CMK (cell line): Measurements from ENCODE around the gene FREM1.

Experiments
- DNase-seq: peaks from one replicate; pipeline ENCODE4 v3.0.0-alpha.2; 2010; ENCODE audit warnings: low read depth

Gene FREM1

DNA sequence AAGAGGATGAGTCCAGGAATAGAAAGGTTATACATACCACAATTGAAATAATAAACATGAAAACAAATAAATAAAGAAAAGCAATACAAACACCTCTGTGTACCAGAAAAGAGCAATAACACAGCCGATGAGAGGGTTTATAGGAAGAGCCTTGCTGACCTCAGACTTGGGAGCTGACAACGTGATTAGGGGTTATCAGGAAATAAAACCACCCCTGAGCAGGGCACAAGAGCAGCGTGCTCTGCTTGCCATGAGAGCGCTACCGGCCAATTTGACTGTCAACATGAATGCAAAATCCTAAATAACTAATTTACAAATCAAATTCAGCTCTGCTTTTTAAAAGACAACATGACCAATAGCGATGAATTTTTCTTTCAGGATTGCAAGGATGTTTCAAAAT, 2.6 kb upstream of the FREM1 start:
- no peak for DNase-seq

DNA sequence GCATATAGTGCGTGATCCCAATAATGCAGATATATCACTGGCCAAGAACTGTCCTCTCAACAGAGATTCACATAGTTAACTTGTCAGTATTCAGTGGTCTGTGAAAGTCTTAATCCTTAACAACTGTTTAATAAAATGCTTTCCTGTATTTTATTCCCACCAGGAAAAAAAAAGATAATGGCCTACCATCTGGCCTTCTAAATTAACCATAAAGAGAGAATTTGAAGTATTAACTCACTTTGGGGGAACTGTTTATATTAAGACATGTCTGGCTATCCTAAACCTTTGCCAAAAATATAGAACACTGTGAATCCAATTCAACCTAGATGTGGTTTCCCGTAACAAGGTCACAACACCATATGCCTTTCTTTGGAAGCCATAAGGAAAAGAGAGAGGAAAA, 818 bp upstream of the FREM1 start:
- no peak for DNase-seq

DNA sequence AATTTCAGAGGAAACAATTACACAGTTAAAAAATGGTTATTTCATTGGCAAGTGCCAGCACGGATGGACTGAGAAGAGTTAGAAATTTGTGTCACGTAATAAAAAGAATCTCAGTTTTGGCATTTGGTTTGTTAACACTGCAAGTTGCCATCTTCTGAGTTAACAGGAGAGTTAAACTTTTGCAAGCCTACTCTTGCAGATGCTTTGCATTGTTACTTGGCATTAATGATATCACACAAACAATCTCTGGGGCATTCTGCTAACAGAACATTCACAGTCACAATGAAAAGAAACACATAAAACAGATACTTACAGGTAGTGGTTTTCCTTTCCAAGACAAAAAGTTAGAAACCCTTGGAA, 647 bp downstream of the FREM1 start:
- no peak for DNase-seq

DNA sequence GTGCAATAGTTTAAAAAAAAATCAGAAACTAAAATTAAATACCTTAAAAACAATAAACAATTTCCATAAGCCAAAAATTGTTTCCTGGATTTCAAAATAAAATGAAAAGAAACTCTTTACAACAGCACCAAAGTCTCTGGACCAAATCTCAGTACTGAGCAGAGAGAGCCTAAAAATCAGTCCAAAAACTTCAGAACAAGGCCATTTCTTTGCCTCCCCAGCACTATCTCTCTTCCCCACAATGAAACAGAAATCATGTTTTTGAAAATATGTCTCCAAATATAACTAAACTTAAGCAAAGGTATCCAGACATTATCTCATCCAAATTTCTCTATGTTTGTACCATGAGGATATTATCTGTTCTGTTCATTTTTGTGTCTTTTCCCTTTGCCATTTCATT, 1.0 kb downstream of the FREM1 start:
- DNase-seq, result no peak

DNA sequence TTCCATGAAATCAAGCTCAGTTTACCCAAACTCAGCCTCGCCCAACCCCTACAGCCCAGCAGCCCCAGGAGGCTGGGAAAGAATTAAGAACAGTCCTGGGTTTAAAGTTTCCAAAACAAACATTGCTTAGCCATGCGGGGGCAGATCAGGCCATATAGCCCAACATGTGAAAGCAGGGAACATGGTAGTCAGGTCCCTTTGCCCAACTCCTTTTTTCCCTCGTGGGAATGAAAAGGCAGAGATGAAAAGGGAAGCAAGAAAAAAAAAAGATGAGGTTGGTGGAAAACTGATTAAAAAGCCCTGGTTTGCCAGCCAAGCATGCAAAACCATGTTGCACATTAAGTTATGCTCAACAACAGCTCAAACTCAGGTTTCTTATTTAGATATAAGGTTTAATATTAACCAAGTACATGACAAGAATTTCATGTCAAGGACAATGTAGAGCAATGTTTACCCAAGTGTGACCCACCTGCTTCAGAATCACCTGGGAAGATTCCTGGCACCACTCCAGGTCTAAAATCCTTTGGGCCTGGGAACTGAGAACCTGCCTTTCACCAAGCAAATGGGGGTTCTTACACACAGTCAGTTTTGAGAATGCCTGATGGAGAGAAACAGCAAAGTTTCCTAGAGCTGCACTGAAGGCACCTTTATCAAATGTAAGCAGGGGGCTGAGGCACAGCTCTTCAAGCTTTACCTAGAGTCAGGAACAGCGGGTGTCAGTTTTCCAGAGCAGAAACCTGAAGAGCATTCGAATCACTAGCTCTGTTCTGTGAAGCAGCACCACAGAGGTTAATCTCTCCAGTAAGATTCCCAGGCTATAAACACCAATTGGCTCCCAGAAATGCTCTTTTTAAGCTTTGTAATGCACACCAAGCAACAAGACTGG, 1.7 kb downstream of the FREM1 start:
- no peak for DNase-seq

DNA sequence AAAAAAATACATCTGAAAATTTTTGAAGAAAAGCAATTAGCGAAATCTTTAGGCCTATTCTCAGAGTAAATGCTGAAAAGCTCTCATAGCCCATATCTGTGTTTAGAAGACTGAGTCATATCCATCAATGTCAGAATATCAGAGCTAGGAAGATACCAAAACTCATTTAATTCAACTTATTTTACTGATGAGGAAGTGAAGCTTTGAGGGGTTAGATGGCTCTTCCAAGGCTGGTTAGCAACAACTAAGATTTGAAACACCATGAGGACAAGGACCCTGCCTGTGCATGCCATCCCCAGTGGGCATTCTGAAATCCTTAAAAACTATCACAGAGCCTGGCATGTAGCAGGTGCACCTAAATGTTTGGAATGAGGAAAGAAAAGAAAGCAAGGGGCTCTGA, 2.5 kb downstream of the FREM1 start:
- no peak for DNase-seq

DNA sequence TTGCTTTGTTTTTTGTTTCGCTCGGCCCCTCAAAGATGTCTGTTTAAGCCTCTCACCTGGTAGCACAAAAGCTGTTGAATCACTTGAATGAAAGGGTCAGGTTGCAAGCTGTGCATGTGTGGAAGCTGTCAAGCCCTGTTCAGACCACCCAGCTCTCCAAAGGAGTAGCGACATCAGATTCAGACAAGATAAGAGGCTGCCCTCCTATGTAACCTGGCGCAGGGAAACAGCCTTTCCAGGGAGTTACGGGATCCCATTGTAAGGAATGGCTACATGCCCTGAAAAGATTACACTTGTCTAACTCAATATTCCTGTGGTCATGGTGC, 2.9 kb downstream of the FREM1 start:
- DNase-seq, result no peak

DNA sequence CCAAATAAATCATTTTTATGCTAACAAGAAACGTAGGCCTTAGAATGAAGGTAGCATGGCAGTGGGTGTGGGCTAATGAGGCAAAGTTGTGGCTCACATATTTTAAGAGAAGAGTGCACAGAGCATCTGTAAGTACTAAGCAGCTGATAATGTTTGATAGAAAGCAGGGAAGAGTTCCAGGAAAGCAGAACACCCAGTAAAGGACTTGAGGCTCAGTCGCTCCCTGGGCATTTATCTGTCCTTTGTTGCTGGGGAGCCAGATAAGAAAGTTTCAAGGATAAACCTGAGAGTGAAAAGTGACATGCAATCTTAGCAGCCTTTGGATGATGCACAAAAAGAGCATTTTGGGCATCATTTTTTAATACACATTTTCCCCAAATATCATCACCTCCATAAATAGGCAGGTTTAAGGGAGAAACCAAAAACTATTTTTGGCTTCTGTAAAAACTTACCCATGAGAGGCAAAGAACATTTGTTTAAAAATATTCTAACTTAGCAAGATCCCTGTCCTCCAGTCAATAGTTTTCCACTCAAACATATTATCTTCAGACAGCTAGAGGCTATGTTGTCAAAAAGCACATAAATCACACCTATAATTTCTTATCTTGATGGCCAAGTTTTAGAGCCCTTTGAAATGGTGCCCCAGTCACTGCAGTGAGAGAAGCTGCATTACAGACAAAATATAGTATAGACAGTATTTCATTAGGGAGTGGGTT, 3.4 kb downstream of the FREM1 start:
- DNase-seq, result no peak

DNA sequence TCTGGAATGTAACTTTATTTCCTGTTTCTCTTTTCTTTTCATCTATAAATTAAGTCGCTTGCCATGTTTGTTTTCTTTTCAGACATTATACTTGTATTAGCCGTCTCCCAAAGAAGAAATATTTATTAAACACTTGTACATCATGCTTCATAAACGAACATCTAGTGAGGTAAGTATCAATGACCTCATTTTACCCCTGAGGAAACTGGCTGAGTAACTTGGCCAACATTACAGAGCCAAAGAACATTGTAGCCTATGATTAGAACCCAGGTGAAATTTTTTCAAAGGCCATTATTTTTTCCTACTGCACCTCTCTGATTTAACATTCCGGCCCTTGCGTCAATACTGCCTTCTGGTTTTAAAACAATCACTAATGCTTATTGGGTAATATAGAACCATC, 4.2 kb downstream of the FREM1 start:
- no peak for DNase-seq

DNA sequence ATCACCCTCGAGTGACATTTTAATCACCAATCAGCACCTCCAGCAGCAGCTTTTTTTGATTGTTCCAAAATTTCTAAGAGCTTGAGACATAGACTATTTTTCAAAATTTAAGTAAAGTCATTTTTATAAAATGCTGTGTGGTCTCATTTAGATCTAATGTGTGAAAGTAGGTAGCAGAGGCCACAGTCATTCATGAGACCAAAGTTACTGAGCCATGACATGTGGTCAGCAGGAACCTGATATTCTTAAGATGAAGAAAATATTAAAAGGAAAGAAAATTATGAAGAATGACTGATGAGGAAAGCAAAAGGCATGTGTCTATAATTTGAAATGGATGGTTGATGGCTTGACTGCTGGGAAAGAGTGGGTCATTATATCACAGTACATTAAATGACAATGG, 7.2 kb downstream of the FREM1 start:
- no peak for DNase-seq

DNA sequence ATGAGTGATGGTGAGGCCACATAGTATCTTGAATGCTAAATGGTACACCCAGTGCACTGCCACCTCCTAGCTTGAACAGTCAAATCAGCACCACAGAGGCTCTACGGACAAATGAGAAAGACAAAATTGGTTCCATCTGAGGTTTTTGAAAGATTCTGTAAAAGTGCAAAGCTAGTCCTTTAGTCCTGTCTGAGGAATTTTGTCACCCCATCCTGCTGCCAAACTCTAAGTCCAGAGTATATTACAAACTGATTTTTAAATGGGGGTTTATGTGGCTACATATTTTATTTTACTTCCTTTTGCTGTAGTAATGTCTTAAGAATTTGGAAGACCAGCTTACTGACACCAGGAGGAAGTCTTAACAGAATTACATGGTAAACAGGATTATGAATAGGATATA, 7.7 kb downstream of the FREM1 start:
- no peak for DNase-seq

DNA sequence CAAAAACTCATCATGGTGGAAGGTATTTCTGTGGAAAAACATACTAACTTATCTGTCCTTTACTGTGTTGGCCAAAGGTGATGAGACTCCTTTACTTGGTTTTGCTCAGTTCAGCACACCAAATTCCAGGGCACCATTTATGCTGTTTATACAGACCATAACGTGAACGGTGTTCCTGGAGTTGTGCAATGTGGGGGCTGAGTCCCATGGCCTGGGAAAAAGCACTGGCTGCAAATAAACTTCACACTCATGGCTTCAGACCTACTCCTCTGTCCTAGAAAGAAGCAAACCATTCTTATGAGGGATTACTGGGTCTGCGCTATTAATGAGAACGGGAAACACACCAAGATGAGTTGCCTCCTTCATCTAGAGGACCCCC, 10.4 kb downstream of the FREM1 start:
- no peak for DNase-seq

DNA sequence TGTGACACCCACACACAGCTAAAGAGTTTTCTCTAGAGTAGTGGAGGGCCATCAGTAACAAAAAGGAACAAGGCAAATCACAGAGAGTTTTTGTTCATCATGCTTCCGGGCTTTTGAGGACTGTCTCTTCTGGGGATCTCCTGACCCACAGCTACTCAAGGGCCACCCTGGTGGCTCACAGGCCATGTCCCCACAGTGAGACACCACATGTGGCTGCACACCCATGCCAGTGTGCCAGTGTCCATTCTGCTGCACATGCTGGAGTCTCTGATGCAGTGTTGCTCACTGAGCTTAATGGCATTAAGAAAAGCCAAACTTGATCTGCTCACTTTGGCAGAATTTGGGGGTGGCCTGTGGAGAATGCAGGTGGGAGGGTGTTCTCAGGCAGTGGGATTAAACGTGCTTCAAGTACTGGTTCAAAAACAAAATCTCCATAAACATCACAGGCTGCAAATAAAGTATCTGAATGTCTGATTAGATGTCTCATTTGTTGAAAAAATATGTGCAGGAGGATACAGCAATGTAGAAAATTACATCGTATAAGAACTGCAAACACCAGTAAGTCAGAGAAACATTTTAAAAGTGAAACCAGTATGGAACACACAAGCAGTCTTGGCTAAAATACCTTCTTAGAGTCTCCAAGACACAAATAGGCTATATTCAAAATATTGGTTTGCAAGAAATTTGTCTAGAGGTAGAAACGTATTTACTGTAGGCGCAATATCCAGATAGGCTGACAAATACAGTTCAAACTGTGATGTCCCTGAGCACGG, 11.0 kb downstream of the FREM1 start:
- no peak for DNase-seq

DNA sequence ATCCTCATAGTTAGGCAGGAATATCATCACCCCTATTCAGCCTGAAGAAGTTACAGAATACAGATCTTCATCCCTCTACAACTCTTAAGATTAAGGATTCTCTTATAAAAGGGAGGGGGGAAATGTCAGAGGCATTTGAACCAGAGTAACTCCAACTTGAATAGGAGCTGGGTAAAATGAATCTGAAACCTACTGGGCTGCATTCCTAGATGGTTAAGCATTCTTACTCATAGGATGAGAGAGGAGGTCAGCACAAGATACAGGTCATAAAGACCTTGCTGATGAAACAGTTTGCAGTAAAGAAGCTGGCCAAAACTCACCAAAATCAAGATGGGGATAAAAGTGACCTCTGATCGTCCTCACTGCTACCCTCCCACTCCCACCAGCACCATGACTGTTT, 14.4 kb downstream of the FREM1 start:
- no peak for DNase-seq

DNA sequence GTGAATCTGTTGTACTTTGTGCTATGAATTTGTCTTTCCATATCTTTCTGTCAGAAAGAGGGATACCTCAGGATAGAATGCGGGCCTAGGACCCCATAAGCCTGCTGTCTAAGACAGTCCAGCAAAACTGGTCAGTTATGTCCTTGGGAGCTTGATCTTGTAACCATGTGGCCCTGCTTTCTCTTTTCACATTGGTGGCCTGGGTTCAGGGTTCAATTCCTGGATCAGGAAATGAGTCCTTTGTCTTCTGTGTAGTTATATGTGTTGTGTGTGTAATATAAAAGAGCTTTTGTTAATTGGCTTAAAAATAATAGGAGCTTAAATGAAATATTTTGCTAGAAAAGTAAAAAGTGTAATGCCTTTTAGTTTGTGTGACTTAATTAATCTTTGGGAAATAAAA, 16.9 kb downstream of the FREM1 start:
- no peak for DNase-seq

DNA sequence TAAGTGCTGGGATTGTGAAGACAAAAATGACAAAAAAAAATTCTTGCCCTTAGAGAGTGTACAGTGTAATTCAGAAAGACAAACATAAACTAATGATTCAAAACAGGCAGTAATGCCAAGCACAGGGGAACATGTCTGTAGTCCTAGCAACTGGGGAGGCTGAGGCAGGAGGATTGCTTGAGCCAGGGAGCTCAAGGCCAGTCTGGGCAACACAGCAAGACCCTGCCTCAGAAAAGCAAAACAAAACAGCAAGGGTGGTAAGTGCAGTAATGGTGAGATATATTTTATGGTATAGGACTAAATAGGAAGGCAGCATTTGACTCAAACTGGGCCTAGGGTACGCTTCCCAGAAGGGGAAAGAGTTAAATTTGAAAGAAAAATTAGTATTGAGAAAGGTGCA, 18.9 kb downstream of the FREM1 start:
- no peak for DNase-seq

DNA sequence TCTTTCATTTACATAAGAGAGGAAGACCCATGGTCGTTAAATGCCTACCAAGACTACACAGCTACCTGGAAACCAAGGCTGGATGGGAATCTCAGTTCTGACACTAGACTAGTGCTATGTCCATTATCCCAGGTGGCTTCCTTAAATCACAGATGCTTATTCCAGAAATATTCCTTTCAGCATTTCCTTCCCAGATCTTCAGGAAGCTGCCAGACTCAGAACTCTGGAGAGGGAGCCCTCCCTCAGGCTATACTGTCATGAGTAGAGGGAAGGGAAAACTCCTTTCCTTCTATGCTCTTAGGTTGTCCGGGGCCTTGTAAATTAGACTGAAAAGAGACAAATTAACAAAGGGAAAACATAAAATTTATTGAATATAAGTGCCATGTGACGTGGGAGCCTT, 20.8 kb downstream of the FREM1 start:
- no peak for DNase-seq

DNA sequence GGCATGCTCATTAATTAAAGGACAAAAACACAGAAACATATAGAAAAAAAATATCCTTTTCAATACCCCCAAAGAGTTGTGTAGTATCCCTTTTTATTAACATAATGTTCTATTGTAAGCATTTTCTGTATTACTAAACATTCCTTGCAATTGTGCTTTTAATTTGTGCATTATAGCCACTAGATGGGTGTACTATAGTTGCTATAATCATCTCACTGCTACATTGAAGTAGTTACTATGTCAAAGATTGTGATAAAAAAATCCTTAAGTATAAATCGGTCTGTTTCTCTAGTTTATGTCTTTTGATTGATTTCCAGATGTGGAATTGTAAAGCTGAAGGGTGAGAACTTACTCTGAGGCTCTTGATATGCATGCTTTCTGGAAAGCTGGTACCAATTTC, 21.4 kb downstream of the FREM1 start:
- no peak for DNase-seq

DNA sequence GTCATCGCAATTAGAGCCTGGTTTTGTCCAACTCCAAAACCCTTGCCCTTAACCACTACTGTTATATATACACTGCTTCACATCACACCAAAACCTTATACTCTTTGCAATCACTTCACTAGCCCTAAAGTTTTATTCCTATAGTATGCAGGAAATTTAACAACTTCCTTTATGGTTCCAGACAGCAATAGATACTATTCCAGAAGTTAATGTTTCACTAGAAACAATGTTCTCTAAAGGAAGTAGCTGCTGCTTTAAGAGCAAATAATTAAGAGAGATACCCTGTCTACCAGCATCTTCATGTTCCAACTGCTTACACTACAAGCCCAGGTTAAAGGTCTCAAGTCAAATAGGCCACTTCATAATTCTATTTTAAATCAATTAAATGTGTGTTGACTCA, 22.0 kb downstream of the FREM1 start:
- no peak for DNase-seq

DNA sequence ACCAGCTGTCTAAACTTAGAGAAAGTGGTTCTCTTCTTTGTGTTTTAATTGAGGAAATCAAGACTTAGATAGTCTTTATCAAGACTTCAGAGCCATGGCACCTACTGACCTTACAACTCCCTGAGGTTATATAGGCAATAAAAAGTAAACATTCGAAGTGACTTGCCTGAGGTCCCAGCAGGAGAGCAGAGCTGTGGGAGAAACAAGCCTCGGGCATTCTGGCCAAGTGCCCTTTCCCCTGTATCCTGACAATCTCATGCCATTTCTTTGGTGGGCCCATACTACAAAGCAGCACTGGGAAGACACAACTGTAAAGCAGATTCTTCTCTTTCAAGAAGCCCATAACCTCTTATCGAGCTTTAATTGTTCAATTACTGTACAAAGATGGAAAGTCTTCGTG, 23.1 kb downstream of the FREM1 start:
- DNase-seq, result no peak

DNA sequence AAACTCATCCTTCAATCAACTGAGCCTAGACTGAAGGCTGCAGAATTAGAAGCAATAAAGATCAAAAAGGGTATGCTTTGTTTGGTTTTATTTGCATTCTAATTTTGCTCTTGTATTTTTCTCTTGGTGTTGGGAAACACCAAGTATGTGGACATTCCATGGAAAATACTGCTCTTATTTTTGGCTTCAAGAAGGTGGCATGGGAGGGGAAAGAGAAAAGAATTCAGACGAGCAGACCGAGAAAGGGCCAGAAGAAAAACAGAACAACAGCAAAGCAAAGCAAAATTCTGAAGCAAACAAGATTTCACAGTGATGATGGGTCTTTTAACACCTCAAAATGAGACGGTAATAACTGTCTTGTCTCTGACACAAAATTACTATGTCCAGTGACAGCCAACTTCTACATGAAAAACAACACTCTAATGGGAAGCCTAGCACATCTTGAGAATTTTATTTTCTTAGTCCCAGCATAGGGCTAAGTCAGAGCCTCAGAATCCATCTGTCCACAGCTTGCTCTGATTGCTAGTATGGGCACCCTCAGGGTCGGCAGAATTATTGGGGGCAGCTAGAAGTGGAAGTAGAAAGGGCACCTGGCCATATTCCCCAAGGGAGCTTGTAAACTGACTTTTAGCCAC, 26.8 kb downstream of the FREM1 start:
- DNase-seq, result no peak

DNA sequence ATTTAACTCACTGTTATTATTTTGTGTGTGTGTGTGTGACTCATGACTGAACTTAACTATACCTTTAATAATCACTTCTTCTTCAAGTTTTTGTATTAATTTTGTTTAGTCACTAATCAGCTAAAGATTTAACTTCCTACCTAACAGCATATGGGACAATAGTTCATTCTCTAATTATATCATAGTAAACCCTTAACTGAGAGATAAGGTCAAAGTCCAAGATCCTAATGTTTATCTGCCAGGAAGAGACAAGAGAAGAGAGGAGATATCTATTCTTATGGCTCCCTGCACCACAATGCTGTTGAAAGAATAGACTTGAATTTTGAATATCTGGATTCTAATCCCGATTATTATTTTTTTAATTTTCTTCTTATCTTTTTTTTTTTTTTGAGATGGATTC, 28.1 kb downstream of the FREM1 start:
- no peak for DNase-seq

DNA sequence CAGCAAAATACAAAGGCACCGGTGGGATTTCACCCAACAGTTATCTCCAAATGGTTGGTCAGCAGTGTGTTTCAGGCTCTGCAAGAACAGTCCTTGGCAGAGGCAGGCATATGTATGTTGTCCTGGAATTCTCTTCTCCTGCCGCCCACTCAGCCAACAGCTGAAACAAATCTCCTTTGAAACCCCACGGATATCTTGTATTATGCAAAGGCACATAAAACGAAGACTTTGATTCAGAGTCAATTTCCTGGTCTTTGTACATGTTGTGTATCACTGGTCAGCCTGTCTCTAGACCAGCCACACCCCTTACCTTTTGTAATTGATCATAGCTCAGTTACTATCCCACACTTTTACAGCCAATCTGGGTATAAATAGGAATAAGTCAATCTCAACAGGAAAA, 29.2 kb downstream of the FREM1 start:
- no peak for DNase-seq
